RKO (cell line): ENCODE measurements around the gene ADCK1.
A peak's percentile ranks its signal among the peaks of the same experiment; 100 is the strongest.
"Not testable (repeated sequence)": the region's sequence is repeated elsewhere in the genome, so short reads cannot be mapped to it uniquely, and the experiment has no call there.

Source experiments
- DNase-seq: peaks from one replicate; pipeline ENCODE4 v3.0.0-alpha.2; 2016; ENCODE audit warnings: low spot score

ADCK1 gene

DNA sequence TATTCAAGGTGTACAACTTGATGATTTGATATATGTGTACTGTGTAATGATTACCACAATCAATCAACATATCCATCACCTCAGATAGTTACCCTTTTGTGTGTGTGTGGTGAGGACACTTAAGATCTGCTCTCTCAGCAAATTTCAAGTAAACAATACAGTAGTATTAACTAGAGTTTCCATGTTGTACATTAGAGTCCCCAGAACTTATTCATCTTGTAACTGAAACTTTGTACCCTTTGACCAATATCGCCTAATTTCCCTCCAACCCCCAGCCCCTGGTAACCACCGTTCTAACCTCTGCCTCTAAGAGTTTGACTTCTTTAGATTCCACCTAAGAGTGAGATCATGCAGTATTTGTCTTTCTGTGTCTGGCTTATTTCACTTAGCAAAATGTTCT is 12.1 kb downstream of the ADCK1 start:
- no peak for DNase-seq

DNA sequence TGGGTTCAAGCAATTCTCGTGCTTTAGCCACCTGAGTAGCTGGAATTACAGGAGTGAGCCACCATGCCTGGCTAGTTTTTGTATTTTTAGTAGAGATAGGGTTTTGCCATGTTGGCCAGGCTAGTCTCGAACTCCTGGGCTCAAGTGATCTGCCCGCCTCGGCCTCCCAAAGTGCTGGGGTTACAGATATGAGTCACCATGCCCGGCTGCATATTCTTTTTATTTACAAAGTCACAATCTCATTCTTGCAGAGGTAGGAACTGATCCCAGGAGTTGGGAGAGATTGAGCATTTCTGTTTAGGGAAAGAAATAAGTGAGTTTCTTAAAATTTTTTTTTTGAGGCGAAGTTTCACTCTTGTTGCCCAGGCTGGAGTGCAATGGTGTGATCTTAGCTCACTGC is 12.8 kb downstream of the ADCK1 start:
- not testable (repeated sequence) for DNase-seq

DNA sequence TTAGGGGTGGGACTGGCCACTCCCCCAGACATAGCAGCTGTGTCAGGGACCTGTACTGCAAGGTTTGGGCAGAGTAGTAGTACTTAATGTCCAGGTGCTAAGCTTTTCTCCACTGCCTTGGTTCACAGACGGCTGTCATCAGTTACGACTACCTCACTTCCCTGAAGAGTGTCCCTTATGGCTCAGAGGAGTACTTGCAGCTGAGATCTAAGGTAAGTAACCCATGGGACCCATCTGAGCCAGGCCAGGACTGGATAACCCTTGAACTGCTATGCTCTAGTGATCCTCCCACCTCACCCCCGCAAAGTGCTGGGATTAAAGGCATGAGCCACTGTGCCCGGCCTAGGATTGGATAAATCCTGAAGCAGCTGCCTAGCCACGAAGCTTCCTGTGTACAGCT is 22.4 kb downstream of the ADCK1 start:
- DNase-seq, result no peak

DNA sequence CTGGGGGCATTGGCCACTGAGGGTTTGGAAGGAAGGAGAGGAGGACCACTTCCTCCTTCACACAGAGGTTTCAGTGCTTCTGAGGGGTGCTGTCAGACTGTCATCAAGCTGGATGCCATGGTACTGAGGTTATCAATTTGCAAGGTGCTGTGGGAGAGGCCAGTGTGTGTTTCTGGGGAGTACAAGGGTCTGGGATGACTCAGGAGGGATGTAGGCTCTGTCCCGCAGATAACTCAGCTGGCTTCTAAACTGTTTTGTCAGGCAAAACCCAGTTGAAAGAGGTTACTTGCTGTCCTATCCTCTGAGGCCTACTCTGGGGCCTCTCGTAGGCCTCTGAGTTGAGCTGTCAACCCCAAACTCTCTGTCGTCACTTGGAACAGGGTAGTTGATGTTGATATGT is 22.8 kb downstream of the ADCK1 start:
- no peak for DNase-seq

DNA sequence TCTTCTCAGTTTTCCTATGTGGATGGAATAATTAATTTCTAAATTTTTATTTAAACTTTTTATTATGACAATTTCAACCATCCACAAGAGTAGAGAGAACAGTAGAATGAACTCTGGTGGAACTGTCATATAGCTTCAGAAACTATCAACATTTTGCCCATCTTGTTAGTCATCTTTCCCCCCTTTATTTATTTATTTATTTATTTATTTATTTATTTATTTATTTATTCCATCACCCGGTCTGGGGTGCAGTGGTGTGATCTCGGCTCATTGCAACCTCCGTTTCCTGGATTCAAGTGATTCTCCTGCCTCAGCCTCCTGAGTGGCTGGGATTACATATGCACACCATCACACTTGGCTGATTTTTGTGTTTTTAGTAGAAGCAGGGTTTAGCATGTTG is 23.5 kb downstream of the ADCK1 start:
- DNase-seq, result no peak

DNA sequence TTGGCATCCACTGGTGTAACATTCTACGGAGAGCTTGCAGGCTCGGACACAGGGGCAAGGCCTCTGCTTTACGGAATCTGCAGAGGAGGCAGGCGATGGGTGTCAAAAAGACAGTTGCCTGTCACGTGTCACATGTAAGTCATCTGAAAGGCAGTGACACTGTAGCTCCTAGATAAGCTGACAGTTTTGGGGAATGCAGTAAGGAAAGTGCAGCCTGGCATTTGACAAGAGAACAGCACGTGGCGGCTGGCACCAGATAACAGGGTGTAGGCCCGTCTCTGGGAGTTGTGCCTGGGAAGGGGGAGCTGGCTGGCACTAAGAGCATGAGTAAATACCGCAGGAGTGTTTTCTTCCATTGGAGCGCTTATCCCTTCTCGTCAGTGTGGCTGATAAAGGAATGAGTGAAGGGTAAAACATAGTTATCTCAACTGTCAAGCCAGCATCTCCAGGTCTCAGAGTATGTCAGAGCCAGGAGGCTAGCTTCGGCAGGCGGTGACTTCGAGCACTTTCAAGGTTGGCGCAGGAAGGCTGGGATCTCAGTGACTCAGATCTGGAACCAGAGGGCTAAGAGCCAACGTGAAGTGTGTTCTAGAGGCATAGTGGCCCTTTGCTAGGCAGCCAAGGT is 26.1 kb downstream of the ADCK1 start:
- DNase-seq, result no peak

DNA sequence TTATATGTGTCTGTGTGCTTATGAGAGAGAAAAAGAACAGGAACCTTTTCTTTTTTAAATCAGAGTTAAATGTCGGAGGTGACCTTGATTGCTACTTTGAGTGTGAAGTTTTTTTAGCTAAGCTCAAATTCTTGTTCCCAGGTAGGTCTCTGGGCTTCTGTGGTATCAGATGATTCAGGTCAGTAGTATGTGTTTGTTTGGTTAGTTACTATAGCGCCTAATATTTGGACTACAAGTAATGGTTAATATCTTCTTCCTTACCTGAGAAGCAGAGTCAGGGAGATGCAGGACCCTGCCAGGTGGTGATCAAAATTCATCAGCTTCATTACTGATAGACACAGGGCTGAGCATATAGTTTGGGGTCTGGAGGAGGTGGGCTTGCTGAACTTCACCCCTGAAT is 30.8 kb downstream of the ADCK1 start:
- DNase-seq, result no peak

DNA sequence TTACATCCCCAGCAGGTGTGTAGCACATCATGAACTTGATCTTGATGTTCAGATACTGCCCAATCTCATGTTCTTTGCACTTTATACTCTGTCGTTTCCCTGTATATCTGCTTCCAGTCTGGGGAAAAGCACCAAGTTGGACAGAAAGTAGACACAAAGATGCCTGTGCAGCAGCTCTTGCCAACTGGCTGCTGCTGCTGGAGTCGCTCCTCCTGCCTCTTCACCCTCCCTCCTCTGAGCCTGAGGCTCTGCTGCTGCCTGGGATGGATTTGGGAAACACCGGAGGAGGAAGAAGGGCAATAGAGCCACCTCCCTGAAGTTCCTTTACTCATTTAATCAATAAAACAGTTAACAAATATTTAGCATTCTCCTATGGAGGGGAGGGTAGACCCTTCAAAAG is 32.4 kb downstream of the ADCK1 start:
- DNase-seq, result no peak

DNA sequence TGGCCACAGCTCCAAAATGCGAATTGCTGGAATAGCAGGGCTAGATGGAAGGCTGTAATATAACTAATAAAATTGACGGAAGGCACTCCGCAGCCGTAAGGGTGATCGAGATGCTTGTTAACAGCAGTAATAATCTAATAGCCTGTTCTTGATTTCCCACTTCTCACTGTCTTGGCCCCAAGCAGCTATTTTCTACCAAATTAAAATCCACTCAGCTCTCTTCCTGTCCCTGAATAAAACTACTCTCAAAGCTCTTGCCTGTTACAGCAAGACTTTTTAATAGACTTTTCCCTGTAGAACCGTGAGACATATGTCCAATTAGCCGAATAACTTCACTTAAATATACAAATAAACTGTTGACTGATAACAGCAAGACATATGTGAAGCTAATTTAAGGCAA is 38.0 kb downstream of the ADCK1 start:
- DNase-seq, result no peak

DNA sequence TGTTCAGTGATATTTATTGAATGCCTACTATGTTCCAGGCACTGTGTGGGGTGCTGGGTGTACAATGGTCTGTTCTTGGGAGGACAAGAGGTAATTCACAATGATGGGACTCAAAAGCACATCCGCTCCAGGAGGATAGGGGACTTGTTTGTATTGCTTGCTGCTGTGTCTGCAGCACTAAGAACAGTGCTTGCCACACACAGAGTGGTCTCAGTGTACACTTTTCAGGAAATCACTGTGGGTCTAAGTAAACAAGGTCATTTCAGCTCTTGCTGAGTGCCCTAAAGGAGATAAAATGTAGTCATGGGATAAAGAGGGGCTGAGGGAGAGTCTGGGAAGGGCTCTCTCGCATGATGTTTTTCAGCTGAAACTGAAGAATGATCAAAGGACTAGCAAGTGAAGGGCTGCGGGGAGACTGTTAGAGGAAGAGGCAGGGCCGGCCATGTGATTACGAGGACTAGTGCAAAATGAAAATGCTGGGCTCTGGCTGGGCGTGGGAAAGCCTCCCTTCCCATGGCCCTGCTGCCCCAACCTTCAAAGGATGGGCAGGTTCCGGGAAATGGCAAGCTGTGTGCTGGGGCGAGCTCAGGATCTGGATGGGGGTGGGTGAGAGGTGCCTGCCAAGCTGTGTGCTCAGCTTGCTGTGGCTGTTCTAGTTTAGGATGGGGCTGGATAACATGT is 39.1 kb downstream of the ADCK1 start:
- DNase-seq, result no peak

DNA sequence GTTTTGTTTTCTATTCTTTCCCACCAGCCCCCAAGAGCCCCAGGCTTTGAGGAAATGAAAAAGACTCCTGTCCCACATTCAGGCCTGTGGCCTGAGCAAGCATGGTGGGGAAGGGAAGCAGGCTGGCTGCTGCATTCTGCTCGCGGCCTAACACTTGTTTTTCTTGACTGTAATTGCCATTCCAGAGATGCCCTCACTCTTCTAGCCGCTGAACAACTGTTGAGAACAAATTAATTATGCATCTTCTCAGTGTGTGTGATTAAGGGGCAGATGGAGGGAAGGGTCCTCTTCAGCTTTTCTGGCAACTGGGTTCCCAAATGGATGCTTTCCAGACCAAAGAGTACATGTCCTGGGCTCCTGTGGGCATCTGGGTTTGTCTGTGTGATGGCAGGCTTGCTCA is 43.3 kb downstream of the ADCK1 start:
- DNase-seq, result no peak

DNA sequence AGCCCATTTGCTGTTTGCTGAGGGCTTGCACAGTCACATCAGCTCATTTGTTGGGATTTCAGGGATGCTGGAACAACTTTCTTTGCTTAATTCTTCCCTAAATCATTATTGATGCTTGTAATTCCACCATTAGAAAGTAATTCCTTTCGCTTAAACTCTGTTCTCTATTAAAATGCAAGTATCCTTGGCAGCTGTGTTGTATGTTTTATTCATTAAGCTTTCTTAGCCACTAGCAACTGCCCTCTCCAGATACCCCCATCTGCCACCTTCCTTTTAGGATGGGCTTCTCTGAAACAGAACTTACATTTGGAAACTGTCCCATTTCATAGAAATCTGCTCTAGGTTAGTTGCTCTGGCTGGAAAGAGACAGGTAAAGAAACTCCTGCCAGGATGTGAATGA is 43.7 kb downstream of the ADCK1 start:
- no peak for DNase-seq

DNA sequence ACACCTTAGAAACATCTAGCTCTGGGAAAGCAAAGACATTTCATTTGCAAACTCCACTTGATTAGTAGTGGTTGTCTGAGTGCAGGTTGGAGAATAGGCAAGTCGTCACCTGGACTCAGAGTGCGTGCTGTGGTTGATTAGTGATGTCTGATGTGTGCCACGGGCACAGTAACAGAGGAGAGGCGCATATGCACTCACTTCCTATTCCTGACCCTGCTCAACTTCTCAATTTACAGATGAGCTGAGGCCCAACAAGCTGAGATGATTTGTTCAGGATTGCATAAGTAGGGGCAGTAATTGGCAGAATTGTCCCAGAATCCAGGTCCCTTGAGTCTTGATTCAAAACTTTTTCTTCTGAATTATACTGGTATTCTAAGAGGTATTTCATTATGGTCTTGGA is 44.9 kb downstream of the ADCK1 start:
- no peak for DNase-seq

DNA sequence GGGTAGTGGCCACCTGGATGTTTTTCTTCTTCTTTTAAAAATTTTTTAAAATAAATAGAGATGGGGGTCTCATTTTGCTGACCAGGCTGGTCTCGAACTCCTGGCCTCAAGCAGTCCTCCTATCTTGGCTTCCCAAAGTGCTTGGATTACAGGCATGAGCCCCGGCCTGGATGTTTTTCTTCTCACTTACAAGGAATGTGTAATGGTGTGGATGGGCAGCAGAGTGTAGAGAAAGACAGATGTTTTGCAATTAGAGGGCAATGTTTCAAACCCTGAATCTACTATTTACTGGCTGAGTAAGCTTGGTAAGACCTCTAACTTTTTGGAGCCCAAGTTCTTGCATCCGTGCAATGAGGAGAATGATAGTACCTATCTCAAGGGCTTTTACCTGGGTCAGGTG is 48.1 kb downstream of the ADCK1 start:
- no peak for DNase-seq

DNA sequence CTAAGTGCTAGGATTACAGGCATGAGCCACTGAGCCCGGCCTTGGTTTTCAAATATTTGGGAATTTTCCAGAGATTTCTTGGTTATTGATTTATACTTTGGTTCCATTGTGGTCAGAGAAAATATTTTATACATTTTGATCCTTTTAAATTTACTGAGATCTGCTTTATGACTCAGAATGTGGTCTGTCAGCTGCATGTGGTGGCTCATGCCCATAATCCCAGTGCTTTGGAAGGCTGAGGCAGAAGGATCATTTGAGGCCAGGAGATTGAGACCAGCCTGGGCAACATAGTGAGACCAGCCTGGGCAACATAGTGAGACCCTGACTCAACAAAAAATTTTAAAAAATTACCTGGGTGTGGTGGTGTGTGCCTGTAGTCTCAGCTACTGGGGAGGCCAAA is 49.8 kb downstream of the ADCK1 start:
- DNase-seq, result no peak

DNA sequence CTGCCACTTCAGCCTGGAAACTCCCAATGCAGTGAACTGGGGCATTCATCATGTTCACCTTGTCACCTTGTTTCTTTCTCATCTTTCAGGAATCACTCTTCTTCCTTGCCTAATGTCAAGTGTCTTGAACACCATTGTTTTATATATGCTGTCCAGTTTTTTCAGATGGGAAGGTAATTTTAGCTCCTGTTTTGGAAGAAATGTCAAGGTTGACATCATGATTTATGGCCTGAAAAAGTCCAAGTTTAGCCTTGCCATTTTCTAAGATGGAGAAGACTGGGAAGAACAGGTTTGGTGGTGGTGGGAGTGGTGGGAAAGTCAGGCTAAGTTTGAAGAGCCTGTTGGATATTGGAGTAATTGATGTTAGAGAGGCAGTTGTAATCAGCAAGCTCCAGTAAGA is 54.0 kb downstream of the ADCK1 start:
- no peak for DNase-seq

DNA sequence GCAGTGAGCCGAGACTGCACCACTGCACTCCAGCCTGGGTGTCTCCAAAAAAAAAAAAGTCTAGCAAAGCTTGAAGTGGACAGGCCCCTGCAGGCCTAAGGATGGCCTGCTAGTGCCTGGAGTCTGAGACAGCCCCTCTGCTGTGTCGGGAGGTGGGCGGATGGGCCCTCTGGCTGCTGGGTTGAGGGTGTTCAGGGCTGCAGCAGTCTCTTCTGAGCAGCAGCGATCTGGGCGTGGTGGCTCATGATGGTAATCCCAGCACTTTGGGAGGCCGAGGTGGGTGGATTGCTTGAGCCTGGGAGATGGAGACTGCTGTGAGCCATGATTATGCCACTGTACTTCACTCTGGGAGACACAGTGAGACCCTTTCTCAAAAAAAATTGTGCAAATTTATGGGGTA is 57.0 kb downstream of the ADCK1 start:
- no peak for DNase-seq

DNA sequence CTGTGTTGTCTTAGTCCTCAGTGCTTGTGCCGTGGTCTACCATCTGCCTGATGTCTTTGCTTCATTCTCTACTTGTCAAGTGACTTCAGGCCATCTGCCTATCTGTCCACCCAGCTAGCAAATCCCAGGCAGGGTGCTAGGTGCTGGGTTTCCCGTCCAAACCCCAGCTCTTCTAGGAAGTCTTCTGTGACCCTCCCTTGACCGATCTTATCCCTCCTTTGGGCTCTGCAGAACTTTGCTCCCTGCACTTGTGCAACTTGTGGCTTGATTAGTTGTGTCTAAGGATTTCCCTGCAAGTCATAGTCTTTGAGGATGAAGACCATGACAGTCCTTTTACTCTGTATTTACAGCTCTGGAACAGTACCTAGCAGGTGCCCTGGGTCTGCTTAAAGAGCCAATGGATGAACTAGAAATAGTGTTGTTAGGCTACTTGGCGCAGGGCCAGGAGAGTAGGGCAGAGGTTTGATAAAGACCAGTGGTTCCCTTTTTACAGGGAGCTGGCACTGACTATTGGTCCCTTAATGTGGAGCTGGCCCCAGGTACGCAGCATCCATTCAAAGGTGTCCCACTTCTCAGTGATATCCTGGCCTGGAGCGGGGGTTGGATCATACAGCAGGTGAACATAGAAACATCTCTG is 60.1 kb downstream of the ADCK1 start:
- no peak for DNase-seq

DNA sequence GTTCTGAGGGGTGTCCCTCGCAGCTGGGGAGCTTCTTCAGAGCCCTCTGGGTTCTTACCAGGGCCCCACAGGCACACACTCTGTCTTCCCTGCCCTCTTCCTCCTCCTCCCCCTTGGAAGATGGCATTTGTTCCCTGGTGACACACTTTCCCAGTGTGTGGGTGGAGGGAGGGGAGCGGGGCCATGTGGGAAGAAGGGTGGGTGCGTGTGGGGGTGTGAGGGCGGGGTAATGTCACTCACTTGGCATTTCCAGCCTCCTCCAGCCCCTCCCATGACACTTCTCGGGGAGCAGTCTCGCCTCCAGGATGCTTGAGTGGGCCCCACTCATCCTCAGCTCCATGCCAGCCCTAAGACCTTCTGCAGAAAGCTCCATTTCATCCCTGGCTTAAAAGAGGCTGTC is 61.3 kb downstream of the ADCK1 start:
- no peak for DNase-seq

DNA sequence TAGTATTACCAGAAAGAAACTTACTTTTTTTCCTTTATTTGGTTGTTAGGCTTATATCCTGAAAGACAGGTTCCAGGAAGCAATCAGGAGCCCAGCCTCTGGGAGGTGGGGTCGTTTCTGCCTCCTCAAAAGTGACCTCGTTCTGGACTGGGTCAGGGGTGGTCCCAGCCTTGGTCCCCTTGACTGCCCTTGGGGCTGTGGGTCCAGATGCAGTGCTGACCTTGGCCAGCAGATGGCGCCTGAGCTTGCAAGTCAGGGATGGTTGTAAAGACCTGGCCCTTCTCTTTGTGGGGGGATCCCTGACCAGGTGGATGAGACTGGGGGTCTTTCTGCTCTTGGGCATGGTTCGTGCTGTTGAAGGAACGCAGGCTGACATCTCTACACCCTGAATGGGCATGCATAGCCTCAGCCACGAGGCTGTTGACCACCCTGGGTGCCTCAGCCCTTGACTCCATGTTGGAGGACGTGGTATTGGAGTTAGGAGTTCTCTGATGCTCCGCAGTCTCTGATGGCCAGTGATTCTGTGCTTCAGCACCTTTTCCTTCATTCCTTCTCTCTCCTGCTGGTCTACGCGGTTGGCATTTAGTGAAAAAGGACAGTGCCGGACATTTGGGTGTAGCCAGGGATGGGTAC is 62.4 kb downstream of the ADCK1 start:
- DNase-seq, result peak; percentile 36

DNA sequence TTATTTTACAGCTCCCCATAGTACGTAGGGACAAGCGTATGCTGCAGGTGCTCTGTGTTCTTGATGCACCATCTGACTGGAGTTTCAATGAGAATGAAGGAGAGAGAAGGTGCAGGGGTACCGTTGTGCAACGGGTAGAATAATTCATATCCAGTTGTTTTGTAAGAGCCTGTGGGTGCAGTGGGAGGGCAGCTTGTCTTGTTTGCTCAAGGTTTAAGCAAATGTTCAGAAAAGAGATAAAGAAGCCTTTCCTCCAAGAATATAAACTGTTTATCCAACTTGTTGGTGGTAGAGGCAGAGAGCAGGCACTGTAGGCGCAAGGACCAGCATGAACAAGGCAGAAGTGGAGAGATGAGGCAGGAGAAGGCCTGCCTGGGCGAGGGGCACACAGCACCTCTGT is 64.2 kb downstream of the ADCK1 start:
- no peak for DNase-seq

DNA sequence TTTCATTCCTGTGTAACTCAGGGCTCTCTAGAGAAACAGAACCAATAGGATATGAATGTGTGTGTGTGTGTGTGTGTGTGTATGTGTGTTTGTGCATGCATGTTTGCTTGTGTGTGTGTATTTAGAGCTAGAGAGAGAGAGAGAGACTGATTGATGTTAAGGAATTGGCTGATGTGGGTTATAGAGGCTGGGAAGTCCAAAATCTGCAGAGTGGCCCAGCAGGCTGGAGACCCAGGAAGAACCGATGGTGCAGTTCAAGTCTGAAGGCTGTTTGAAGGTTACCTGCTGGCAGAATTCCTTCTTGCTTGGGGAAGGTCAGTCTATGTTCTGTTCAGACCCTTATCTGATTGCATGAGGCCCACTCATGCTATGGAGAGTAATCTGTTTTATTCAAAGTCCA is 64.7 kb downstream of the ADCK1 start:
- DNase-seq, result no peak

DNA sequence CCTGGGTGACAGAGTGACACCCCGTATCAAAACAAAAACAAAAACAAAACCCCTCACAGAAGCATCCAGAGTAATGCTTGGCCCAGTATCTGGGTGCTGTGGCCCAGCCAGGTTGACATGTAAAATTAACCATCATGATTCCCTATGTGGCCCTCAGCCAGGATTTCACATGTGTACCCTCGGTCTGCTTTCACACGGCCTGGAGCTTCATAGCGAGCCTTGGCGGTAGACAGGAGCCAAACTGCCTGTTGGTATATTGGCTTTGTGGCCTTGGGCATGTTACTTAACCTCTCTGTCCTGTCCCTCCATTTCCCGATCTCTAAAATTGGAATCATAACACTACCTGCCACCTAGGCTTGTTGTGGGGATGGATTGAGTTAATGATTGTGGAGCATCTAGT is 65.5 kb downstream of the ADCK1 start:
- DNase-seq, result no peak
